WERI-Rb-1 (cell line): ENCODE measurements around the gene DISC1.

Experiments used
- DNase-seq: peaks from one replicate; pipeline ENCODE4 v3.0.0-alpha.2; 2020
- H3K27ac ChIP-seq: fragments of 250-450 bp; sonication (Bioruptor Pico); 2 replicates; pipeline ENCODE4 v1.5.1; 2020; ENCODE audit warnings: mild to moderate bottlenecking, moderate library complexity
- H3K27me3 ChIP-seq: fragments of 250-450 bp; sonication (Bioruptor Pico); 2 replicates; pipeline ENCODE4 v1.5.1; 2021; ENCODE audit warnings: mild to moderate bottlenecking, low read depth, moderate library complexity; ENCODE audit not compliant: insufficient read depth, severe bottlenecking
- H3K36me3 ChIP-seq: fragments of 250-450 bp; sonication (Bioruptor Pico); 2 replicates; pipeline ENCODE4 v1.5.1; 2020; ENCODE audit warnings: mild to moderate bottlenecking, moderate library complexity
- H3K4me3 ChIP-seq: 2 replicates; pipeline ENCODE4 v1.5.1; 2011; ENCODE audit warnings: low read depth, mild to moderate bottlenecking, control low read depth, low read length
- H3K9me3 ChIP-seq: fragments of 250-450 bp; sonication (Bioruptor Pico); 2 replicates; pipeline ENCODE4 v1.5.1; 2021; ENCODE audit warnings: mild to moderate bottlenecking, moderate library complexity; ENCODE audit not compliant: severe bottlenecking
- TF ChIP-seq, protein P1 (sequence below): IDR thresholded peaks from 2 replicates; pipeline ENCODE4 v1.5.1; 2011; ENCODE audit warnings: low read depth, mild to moderate bottlenecking, control low read depth, inconsistent platforms, low read length

The DISC1 gene

DNA sequence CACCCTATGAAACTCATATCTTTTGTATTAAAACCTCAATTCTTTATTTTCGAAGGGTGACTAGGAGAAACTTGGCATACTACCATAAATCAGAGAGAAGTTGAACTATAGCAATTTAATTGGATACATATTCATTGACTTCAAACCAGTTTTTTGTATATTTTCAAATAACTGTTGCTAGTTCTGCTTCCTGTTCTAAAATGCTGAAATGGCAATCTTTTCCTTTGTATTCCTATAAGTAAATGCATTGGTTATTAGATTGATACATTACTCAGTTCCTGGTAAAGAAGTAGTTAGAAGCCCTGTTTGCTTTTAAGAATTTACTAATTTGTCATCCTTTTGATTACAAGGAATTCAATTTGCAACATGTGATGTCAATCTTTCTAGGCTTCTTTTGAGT, 200.0 kb downstream of the DISC1 start:
- no peaks in the 10 kb centered on the region for H3K36me3 ChIP-seq
- H3K27ac ChIP-seq, result no peak overlapping the region
- no peaks in the 10 kb centered on the region for H3K9me3 ChIP-seq
- TF ChIP-seq, protein P1, sequence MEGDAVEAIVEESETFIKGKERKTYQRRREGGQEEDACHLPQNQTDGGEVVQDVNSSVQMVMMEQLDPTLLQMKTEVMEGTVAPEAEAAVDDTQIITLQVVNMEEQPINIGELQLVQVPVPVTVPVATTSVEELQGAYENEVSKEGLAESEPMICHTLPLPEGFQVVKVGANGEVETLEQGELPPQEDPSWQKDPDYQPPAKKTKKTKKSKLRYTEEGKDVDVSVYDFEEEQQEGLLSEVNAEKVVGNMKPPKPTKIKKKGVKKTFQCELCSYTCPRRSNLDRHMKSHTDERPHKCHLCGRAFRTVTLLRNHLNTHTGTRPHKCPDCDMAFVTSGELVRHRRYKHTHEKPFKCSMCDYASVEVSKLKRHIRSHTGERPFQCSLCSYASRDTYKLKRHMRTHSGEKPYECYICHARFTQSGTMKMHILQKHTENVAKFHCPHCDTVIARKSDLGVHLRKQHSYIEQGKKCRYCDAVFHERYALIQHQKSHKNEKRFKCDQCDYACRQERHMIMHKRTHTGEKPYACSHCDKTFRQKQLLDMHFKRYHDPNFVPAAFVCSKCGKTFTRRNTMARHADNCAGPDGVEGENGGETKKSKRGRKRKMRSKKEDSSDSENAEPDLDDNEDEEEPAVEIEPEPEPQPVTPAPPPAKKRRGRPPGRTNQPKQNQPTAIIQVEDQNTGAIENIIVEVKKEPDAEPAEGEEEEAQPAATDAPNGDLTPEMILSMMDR, result no peak
- no peak for DNase-seq
- no peak overlapping the region for H3K4me3 ChIP-seq
- peaks cover 61% of the 10 kb centered on the region for H3K27me3 ChIP-seq

DNA sequence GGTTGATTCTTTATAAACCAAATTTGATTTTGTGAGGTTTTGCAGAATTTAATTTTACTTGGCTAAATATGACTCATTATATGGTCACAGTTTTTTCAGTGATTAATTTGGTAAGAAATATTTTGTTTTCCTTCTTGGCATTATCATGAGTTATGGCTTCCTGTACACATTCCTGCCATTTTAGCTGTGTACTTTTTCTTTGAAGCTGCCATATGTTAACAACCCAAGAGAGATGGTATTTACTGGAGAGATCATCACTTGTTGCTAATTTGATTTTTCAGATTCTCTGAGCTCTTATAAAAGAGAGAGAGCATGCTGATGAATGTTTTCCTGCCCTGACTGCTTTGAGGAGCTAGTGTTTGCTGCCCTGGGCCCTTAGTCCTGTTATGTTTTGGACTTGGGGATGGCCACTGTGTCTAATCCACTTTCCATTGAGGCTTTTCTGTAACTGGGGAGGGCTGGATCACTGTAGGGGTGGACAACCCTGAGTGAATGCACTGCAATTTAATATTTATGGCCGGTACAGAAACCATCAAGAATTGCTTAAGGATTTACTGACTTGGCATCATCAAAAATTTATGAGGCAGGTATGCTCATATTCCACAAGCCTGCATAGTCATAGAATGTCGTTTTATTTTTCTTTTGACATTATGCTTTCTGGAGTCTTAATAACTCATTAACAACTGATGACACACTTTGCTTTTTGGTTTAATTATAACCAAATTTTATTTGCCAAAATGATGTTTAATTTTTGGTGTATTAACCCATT, 200.9 kb downstream of the DISC1 start:
- Histone ChIP-seq H3K4me3 (no peak overlapping the region), H3K27me3 (peaks cover 52% of the 10 kb centered on the region), H3K9me3 (no peaks in the 10 kb centered on the region), H3K27ac (no peak overlapping the region), H3K36me3 (no peaks in the 10 kb centered on the region)
- no peak for DNase-seq
- TF ChIP-seq, protein P1, result no peak

DNA sequence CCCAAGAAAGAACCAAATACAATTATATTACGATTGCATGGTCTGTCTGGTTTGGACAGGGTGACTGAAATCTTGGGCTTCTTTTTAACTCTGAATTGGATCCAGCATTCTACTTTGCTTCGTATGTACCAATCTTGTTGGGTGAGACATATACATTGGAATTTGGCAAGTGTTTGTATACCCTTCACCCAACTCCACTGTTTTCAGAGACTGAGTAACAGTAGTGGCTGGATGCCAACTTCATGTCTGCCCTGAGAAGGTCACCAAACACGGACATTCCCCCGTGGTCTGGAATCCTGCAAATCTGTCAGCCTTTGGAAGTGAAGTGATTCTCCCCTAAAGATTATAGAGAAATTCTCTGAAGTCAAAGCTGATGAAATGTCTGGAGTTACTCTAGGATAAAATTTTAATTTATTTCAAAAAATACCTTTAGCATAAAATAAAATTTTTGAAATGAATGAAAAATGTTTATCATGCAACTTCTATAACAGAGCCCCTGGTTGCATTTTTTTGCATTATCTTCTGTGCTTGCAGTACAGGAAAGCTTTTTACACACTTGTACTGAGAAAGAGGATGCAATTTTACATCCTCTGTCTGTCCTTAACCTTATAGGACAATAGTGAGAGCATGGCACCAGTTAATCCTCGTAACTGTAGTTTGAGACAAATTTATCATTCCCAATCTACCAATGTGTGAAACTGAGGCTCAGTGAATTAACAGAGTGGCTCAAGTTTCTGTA, 201.8 kb downstream of the DISC1 start:
- Histone ChIP-seq H3K27ac (no peak overlapping the region), H3K27me3 (peaks cover 44% of the 10 kb centered on the region), H3K9me3 (no peaks in the 10 kb centered on the region), H3K4me3 (no peak overlapping the region), H3K36me3 (no peaks in the 10 kb centered on the region)
- no peak for DNase-seq
- TF ChIP-seq, protein P1, result no peak

DNA sequence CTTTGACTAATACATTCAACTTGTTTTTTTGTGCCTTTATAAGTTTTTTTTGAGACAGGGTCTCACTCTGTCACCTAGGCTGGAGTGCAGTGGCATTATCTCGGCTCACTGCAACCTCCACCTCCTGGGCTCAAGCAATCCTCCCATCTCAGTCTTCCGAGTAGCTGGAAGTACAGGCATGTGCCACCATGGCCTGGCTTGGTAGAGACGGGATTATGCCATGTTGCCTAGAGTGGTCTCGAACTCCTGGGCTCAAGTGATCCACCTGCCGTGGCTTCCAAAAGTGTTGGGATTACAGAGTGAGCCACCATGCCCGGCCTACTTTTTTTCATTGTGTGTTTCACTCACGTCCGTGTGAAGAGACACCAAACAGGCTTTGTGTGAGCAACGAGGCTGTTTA, 202.7 kb downstream of the DISC1 start:
- no peak for DNase-seq
- no peak overlapping the region for H3K27ac ChIP-seq
- H3K27me3 ChIP-seq, result peaks cover 37% of the 10 kb centered on the region
- H3K36me3 ChIP-seq, result no peaks in the 10 kb centered on the region
- H3K4me3 ChIP-seq, result no peak overlapping the region
- no peaks in the 10 kb centered on the region for H3K9me3 ChIP-seq
- TF ChIP-seq, protein P1, result no peak

DNA sequence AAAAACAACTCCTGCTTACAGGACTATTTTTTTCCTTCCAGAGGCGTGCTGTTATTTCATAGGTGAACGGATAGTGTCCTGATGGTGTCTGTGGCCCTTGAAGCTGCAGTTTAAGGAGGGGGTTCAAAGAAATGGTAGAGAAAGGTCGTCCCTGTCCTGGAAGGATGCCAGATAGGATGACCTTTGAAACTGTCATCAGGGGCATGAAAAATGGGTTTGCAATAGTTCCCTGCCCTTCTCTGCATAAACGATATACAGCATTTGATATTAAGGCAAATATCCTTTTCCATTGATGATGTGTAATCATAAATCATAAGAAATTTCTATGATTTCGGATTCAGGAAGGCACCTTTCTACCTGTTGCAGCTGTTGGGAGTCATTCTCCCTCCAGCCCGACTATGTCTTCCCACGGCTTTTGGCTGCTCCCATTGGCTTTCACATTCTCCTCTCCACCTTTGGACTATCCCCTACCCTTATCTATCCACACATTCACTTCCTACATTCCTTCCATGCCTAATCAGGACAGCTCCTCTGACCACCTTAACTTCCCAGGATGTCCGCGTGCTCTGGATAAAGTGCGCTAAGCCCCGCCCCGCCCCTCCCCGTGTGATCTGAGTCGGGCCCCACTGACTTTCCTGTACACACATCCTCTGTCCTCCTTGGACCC, 209.8 kb downstream of the DISC1 start:
- H3K27me3 ChIP-seq, result peaks cover 31% of the 10 kb centered on the region
- no peaks in the 10 kb centered on the region for H3K36me3 ChIP-seq
- no peak overlapping the region for H3K27ac ChIP-seq
- no peak overlapping the region for H3K4me3 ChIP-seq
- no peaks in the 10 kb centered on the region for H3K9me3 ChIP-seq
- TF ChIP-seq, protein P1, result no peak
- no peak for DNase-seq
